Testis (tissue), 2 donors: ENCODE results near the gene BBC3.

Experiments
- CTCF ChIP-seq, 3 experiments: fragments of 450-650 bp in 2 of 3; fragments of 200-600 bp in 1 of 3; sonication (generic) in 1 of 3; IDR thresholded peaks; one replicate each; pipeline ENCODE4 v1.5.1; 2016 to 2019; ENCODE audit warnings: antibody characterized with exemption in 3 of 3, mild to moderate bottlenecking in 2 of 3, moderate library complexity in 1 of 3
- POLR2A ChIP-seq: fragments of 450-650 bp; IDR thresholded peaks from one replicate; pipeline ENCODE4 v1.6.1; 2017; ENCODE audit warnings: antibody characterized with exemption, mild to moderate bottlenecking, moderate library complexity

DNA sequence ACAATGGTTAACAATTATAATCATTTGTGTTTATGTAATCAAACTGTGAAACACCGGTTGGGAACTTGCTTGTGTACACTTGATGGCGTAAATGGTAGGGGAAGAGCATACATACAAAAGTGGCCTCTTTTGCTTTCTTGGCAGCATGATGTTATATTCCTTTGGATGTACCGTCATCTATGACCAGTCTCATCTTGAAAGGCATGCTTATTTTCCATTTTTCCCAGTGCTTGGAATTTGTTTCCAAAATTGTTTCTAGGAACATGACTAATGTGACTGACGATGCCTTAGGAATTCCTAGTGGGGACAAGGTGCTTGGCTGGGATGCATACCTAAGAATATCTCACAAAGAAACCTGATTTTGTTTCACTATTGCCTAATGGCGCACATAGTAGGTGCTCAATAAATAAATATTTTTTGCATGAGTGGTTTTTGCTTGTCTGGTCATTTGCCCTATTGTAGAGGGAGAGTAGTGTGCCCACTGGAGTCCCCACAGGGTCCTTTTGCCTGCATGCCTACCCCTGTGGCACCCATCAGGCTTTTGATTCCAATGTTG lies 54.9 kb downstream of the BBC3 start:
- TF ChIP-seq POLR2A, result no peak
- TF ChIP-seq CTCF (IDR thresholded peaks at IDR 0.05), result no peak
